GM12878 (cell line): Measurements from ENCODE around the gene AGR3. TPM values are rescaled to one million over a fixed set of nuclear protein-coding genes. Genes with fewer than 3 reads are reported as not detected.

ENCODE experiments used
- FOXM1 ChIP-seq: IDR thresholded peaks from 2 replicates; pipeline ENCODE4 v1.6.1; 2012; ENCODE audit warnings: low read depth, mild to moderate bottlenecking, inconsistent platforms, low read length, moderate library complexity
- MEF2B ChIP-seq: fragments of 450-650 bp; IDR thresholded peaks from 2 replicates; pipeline ENCODE4 v1.6.1; 2018; ENCODE audit warnings: mild to moderate bottlenecking, moderate library complexity; ENCODE audit not compliant: partially characterized antibody, poor library complexity, severe bottlenecking
- PRDM15 ChIP-seq: fragments of 450-650 bp; formaldehyde crosslinking; IDR thresholded peaks from 2 replicates; pipeline ENCODE4 v1.4.0; 2020; ENCODE audit warnings: mild to moderate bottlenecking, moderate library complexity
- RBBP5 ChIP-seq: fragments of 200-600 bp; sonication (generic); conservative IDR thresholded peaks from 2 replicates; pipeline ENCODE4 v1.6.1; 2016
- ZBED1 ChIP-seq: IDR thresholded peaks from 2 replicates; pipeline ENCODE4 v1.6.1; 2016; ENCODE audit warnings: borderline replicate concordance
- polyA plus RNA-seq, 11 experiments: library from polyadenylated mRNA; depleted of rRNA in 4 of 11; unstranded in 6 of 11; stranded (reverse) in 5 of 11; fragments of >200 nt; fragmentation: Nextera tagmentation in 4 of 11; fragmentation: Illumina TruSeq in 1 of 11; extraction: Ambion mirVana in 4 of 11; extraction: Trizol in 1 of 11; gene quantifications; 1 replicate in 1 of 11; 2 replicates in 10 of 11; pipeline versions ENCODE4 v1.2.1 to v1.2.3, GENCODE V29; 2011 to 2016; ENCODE audit warnings: inconsistent platforms in 2 of 11, missing spikeins in 2 of 11, low read depth in 1 of 11
- total RNA-seq, 4 experiments: library from RNA; depleted of rRNA in 3 of 4; stranded (reverse); fragments of >200 nt in 3 of 4; fragmentation: Illumina TruSeq in 1 of 4; extraction: Trizol in 1 of 4; gene quantifications; 2 replicates each; pipeline versions ENCODE4 v1.2.1 to v1.2.3, GENCODE V29; 2013 to 2021
- TF ChIP-seq, protein P1 (sequence below): fragments of 450-650 bp; formaldehyde crosslinking; IDR thresholded peaks from 2 replicates; pipeline ENCODE4 v1.5.0; 2022; ENCODE audit warnings: mild to moderate bottlenecking, missing genetic modification characterization

The AGR3 gene
- total and polyA plus RNA-seq, 10 of the 15 experiments (the other 5 are each of a cell fraction or from before 2014, with no cell fraction given), result not detected

- TF ChIP-seq FOXM1 (no peak), MEF2B (no peak), ZBED1 (no peak), PRDM15 (no peak), RBBP5 (no peak)
- TF ChIP-seq, protein P1, sequence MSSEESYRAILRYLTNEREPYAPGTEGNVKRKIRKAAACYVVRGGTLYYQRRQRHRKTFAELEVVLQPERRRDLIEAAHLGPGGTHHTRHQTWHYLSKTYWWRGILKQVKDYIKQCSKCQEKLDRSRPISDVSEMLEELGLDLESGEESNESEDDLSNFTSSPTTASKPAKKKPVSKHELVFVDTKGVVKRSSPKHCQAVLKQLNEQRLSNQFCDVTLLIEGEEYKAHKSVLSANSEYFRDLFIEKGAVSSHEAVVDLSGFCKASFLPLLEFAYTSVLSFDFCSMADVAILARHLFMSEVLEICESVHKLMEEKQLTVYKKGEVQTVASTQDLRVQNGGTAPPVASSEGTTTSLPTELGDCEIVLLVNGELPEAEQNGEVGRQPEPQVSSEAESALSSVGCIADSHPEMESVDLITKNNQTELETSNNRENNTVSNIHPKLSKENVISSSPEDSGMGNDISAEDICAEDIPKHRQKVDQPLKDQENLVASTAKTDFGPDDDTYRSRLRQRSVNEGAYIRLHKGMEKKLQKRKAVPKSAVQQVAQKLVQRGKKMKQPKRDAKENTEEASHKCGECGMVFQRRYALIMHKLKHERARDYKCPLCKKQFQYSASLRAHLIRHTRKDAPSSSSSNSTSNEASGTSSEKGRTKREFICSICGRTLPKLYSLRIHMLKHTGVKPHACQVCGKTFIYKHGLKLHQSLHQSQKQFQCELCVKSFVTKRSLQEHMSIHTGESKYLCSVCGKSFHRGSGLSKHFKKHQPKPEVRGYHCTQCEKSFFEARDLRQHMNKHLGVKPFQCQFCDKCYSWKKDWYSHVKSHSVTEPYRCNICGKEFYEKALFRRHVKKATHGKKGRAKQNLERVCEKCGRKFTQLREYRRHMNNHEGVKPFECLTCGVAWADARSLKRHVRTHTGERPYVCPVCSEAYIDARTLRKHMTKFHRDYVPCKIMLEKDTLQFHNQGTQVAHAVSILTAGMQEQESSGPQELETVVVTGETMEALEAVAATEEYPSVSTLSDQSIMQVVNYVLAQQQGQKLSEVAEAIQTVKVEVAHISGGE (CRISPR knock-in tag), result no peak
These were observed 41.2 kb upstream of the AGR3 start (continued) for GRCh38 chr7:16923019-16923418.
